ENCODE data around the gene GALNT17.

GRCh38 chr7:71488308-71488707, 356.4 kb downstream of the GALNT17 start:
- TF ChIP-seq EP300 (IDR thresholded peaks at IDR 0.05; ENCODE audit: borderline replicate concordance) (no peak), TAF1 (IDR thresholded peaks at IDR 0.05; ENCODE audit: low read depth) (no peak), RAD21 (IDR thresholded peaks at IDR 0.05; ENCODE audit: low read depth) (no peak), FOXM1 (IDR thresholded peaks at IDR 0.05; ENCODE audit: borderline replicate concordance, low read depth) (no peak), CEBPB (IDR thresholded peaks at IDR 0.05) (no peak), EGR1 (IDR thresholded peaks at IDR 0.05) (no peak), CREB1 (IDR thresholded peaks at IDR 0.05; ENCODE audit: low read depth) (no peak), TEAD4 (IDR thresholded peaks at IDR 0.05) (no peak), YY1 (IDR thresholded peaks at IDR 0.05; ENCODE audit: low read depth) (no peak), NFIC (IDR thresholded peaks at IDR 0.05) (no peak), ZBTB7A (IDR thresholded peaks at IDR 0.05; ENCODE audit: low read depth) (no peak), TCF12 (IDR thresholded peaks at IDR 0.05; ENCODE audit: low read depth) (no peak), USF1 (IDR thresholded peaks at IDR 0.05) (no peak)
